Activated B cell treated with CpG ODN at 0.5 μM for 24 hours (primary cell): Measurements from ENCODE around the gene COG5. TPM values are rescaled to one million over a fixed set of nuclear protein-coding genes. Genes with fewer than 3 reads are reported as not detected.

ENCODE experiments used
- ATAC-seq: fragments of 200-7000 bp; cut with Tn5 transposase; one replicate; pipeline ENCODE4 v1.10.0; 2021; ENCODE audit warnings: low read depth, mild to moderate bottlenecking, moderate library complexity
- CTCF ChIA-PET: fragments of 350-600 bp; sonication (Branson Sonifier 250); formaldehyde crosslinking; loops from one replicate; lab custom pipeline; 2021; ENCODE audit warnings: antibody characterized with exemption; lab: Charles Lee
- POLR2A ChIA-PET: fragments of 350-600 bp; sonication (Branson Sonifier 250); formaldehyde crosslinking; loops from one replicate; lab custom pipeline; 2021; ENCODE audit warnings: antibody characterized with exemption; lab: Charles Lee
- DNase-seq: peaks from one replicate; pipeline ENCODE4 v3.0.0; 2022
- H3K27ac Mint-ChIP-seq: one replicate; pipeline ENCODE4 v1.8.0; 2020; ENCODE audit warnings: mixed read lengths
- H3K27me3 Mint-ChIP-seq: one replicate; pipeline ENCODE4 v1.8.0; 2021; ENCODE audit warnings: mixed read lengths
- H3K36me3 Mint-ChIP-seq: one replicate; pipeline ENCODE4 v1.8.0; 2021; ENCODE audit warnings: low read depth, mixed read lengths
- H3K4me1 Mint-ChIP-seq: one replicate; pipeline ENCODE4 v1.8.0; 2021; ENCODE audit warnings: mixed read lengths
- H3K4me3 Mint-ChIP-seq: one replicate; pipeline ENCODE4 v1.8.0; 2020; ENCODE audit warnings: mild to moderate bottlenecking, mixed read lengths
- H3K9me3 Mint-ChIP-seq: one replicate; pipeline ENCODE4 v1.8.0; 2020; ENCODE audit warnings: mixed read lengths
- CTCF ChIP-seq: fragments of 200-600 bp; IDR thresholded peaks from one replicate; pipeline ENCODE4 v1.8.0; 2022; ENCODE audit warnings: antibody characterized with exemption, mild to moderate bottlenecking
- intact Hi-C: fragments of 100-400 bp; cut with micrococcal nuclease; formaldehyde crosslinking; loops from one replicate; pipeline ENCODE4 v1.15.1; 2024
- total RNA-seq: library from RNA; stranded (reverse); gene quantifications from 2 replicates; pipeline ENCODE4 v1.2.3, GENCODE V29; 2022

Gene COG5
- 40.6 and 47.0 TPM in 2 replicates for total RNA-seq

- H3K4me1 Mint-ChIP-seq, result peaks cover 43% of the 10 kb centered on the region
- peak; percentile 83 for DNase-seq
- CTCF ChIA-PET, result interaction anchor here (1.2 to 2.6 kb wide), 2 partner anchors 16 to 97 kb away, joined by 4 to 10 read pairs; partner anchors contain the start of gene SLC26A4
- no peaks in the 10 kb centered on the region for H3K9me3 Mint-ChIP-seq
- H3K4me3 Mint-ChIP-seq, result peak within 1 kb of the TSS; percentile 93
- intact Hi-C loops, result loop anchor here (1.0 to 5.0 kb wide), 7 partner anchors 16 to 397 kb away; partner anchors contain the start of genes BCAP29, DLD and HBP1
- no peaks in the 10 kb centered on the region for H3K27me3 Mint-ChIP-seq
- peak; percentile 93 for ATAC-seq
- no peak for TF ChIP-seq CTCF
- H3K27ac Mint-ChIP-seq, result peak within 1 kb of the TSS; percentile 82
- H3K36me3 Mint-ChIP-seq, result peaks cover 10% of the 10 kb centered on the region
- POLR2A ChIA-PET, result interaction anchor here (0.5 to 3.0 kb wide), 14 partner anchors 9 to 396 kb away, joined by 3 to 28 read pairs (median 4); partner anchors contain the start of genes BCAP29, CBLL1, DLD and SLC26A4
These were observed at the start of gene COG5, which contains the start of gene DUS4L for GRCh38 chr7:107563775-107564552. Gene COG5, minus strand, starts transcription at chr7:107563920. Its CDS starts 24 bp downstream, at chr7:107563896. Gene DUS4L, plus strand, starts transcription at chr7:107563971. Its CDS starts 3,100 bp downstream, at chr7:107567071.

- no peak for DNase-seq
- no peak for ATAC-seq
- Mint-ChIP-seq H3K4me1 (no peaks in the 10 kb centered on the region), H3K36me3 (peaks cover 43% of the 10 kb centered on the region), H3K27me3 (no peaks in the 10 kb centered on the region), H3K4me3 (no peak overlapping the region), H3K27ac (no peak overlapping the region), H3K9me3 (no peaks in the 10 kb centered on the region)
- POLR2A ChIA-PET, result no interaction called here
- TF ChIP-seq CTCF, result no peak
- CTCF ChIA-PET, result no interaction called here
- intact Hi-C loops, result no loop called here
These were observed 49.7 kb upstream of the COG5 start for GRCh38 chr7:107613439-107613838.

GRCh38 chr7:107610323-107610722 lies 46.6 kb upstream of the COG5 start:
- no peak overlapping the region for H3K27ac Mint-ChIP-seq

GRCh38 chr7:107609811-107610261 lies 46.1 kb upstream of the COG5 start:
- intact Hi-C loops, result no loop called here
- ChIA-PET POLR2A (no interaction called here), CTCF (no interaction called here)
- no peaks in the 10 kb centered on the region for H3K4me1 Mint-ChIP-seq
- DNase-seq, result no peak
- no peak for TF ChIP-seq CTCF
- ATAC-seq, result no peak
- H3K4me3 Mint-ChIP-seq, result no peak overlapping the region
- no peak overlapping the region for H3K27ac Mint-ChIP-seq
- H3K27me3 Mint-ChIP-seq, result no peaks in the 10 kb centered on the region
- H3K9me3 Mint-ChIP-seq, result no peaks in the 10 kb centered on the region
- peaks cover 35% of the 10 kb centered on the region for H3K36me3 Mint-ChIP-seq

More at GRCh38 chr7:107610323-107610722, 46.6 kb upstream of the COG5 start:
- TF ChIP-seq CTCF, result no peak
- H3K4me3 Mint-ChIP-seq, result no peak overlapping the region
- no peaks in the 10 kb centered on the region for H3K27me3 Mint-ChIP-seq
- H3K36me3 Mint-ChIP-seq, result peaks cover 34% of the 10 kb centered on the region
- POLR2A ChIA-PET, result no interaction called here
- H3K4me1 Mint-ChIP-seq, result no peaks in the 10 kb centered on the region
- CTCF ChIA-PET, result no interaction called here
- no peaks in the 10 kb centered on the region for H3K9me3 Mint-ChIP-seq
- DNase-seq (no peak), ATAC-seq (no peak)
- intact Hi-C loops, result no loop called here

- DNase-seq (no peak), ATAC-seq (no peak)
- intact Hi-C loops, result no loop called here
- H3K4me1 Mint-ChIP-seq, result no peaks in the 10 kb centered on the region
- TF ChIP-seq CTCF, result no peak
- H3K36me3 Mint-ChIP-seq, result peaks cover 31% of the 10 kb centered on the region
- CTCF ChIA-PET, result no interaction called here
- no peaks in the 10 kb centered on the region for H3K27me3 Mint-ChIP-seq
- POLR2A ChIA-PET, result no interaction called here
- H3K9me3 Mint-ChIP-seq, result no peaks in the 10 kb centered on the region
- H3K27ac Mint-ChIP-seq, result no peak overlapping the region
- H3K4me3 Mint-ChIP-seq, result no peak overlapping the region
These were observed 42.6 kb upstream of the COG5 start for GRCh38 chr7:107606303-107606702.
